Activated CD4-positive, alpha-beta T cell treated with anti-CD3 and anti-CD28 coated beads, Interleukin-2, amount 50 U/mL, for 1 hour (primary cell): Measurements from ENCODE around the gene FHAD1.

ENCODE experiments used
- DNase-seq: peaks from one replicate; pipeline ENCODE4 v3.0.0-alpha.2; 2020

FHAD1 gene

GRCh38 chr1:15309687-15310086 is 62.7 kb downstream of the FHAD1 start:
- no peak for DNase-seq

GRCh38 chr1:15310544-15310943 is 63.5 kb downstream of the FHAD1 start:
- DNase-seq, result no peak

- no peak for DNase-seq
Measured at GRCh38 chr1:15311122-15311822, 64.2 kb downstream of the FHAD1 start.

GRCh38 chr1:15311880-15312279 is 64.9 kb downstream of the FHAD1 start:
- no peak for DNase-seq

- no peak for DNase-seq
Measured at GRCh38 chr1:15312626-15313411, 65.8 kb downstream of the FHAD1 start.

GRCh38 chr1:15314328-15315281 is 67.6 kb downstream of the FHAD1 start:
- no peak for DNase-seq

GRCh38 chr1:15315815-15316214 is 68.8 kb downstream of the FHAD1 start:
- no peak for DNase-seq

- no peak for DNase-seq
Measured at GRCh38 chr1:15316510-15316909, 69.5 kb downstream of the FHAD1 start.

- no peak for DNase-seq
Measured at GRCh38 chr1:15320267-15320666, 73.2 kb downstream of the FHAD1 start.

GRCh38 chr1:15321601-15322000 is 74.6 kb downstream of the FHAD1 start:
- no peak for DNase-seq

- DNase-seq, result no peak
Measured at GRCh38 chr1:15322648-15323350, 75.8 kb downstream of the FHAD1 start.

GRCh38 chr1:15323351-15323988 is 76.4 kb downstream of the FHAD1 start:
- DNase-seq, result peak; percentile 72

- DNase-seq, result no peak
Measured at GRCh38 chr1:15323989-15324868, 77.2 kb downstream of the FHAD1 start.

- no peak for DNase-seq
Measured at GRCh38 chr1:15324869-15325335, 77.9 kb downstream of the FHAD1 start.

GRCh38 chr1:15325375-15326085 is 78.5 kb downstream of the FHAD1 start:
- no peak for DNase-seq

- DNase-seq, result no peak
Measured at GRCh38 chr1:15326691-15327588, 79.9 kb downstream of the FHAD1 start.

- no peak for DNase-seq
Measured at GRCh38 chr1:15328351-15329103, 81.5 kb downstream of the FHAD1 start.

- DNase-seq, result no peak
Measured at GRCh38 chr1:15329104-15329820, 82.2 kb downstream of the FHAD1 start.
